H1 (cell line): ENCODE measurements around the gene HHAT.

Source experiments
- BACH1 ChIP-seq: IDR thresholded peaks from 2 replicates; pipeline ENCODE4 v1.6.1; 2012; ENCODE audit warnings: low read length, improper control_type of control experiment
- CBX5 ChIP-seq: fragments of 300-800, 300-1000 bp; sonication (generic); IDR thresholded peaks from 2 replicates; pipeline ENCODE4 v1.7.1; 2016; ENCODE audit warnings: antibody characterized with exemption, low read length, low read depth
- CBX8 ChIP-seq: fragments of 300-800, 300-1000 bp; sonication (generic); IDR thresholded peaks from 2 replicates; pipeline ENCODE4 v1.7.1; 2016; ENCODE audit warnings: low read depth, low read length, borderline replicate concordance
- CEBPB ChIP-seq: IDR thresholded peaks from 2 replicates; pipeline ENCODE4 v1.6.1; 2012; ENCODE audit warnings: low read depth, low read length
- CTCF ChIP-seq, 3 experiments: IDR thresholded peaks; 1 replicate in 2 of 3; 2 replicates in 1 of 3; pipeline versions ENCODE4 v1.5.1 to v1.6.1; 2011; ENCODE audit warnings: low read length in 3 of 3, mild to moderate bottlenecking in 3 of 3, inconsistent platforms in 2 of 3, low read depth in 1 of 3, moderate library complexity in 1 of 3; ENCODE audit not compliant: insufficient read depth in 1 of 3; ENCODE audit errors: control extremely low read depth in 1 of 3
- EP300 ChIP-seq, 2 experiments: IDR thresholded peaks; 1 replicate in 1 of 2; 2 replicates in 1 of 2; pipeline ENCODE4 v1.6.1; 2011 to 2012; ENCODE audit warnings: low read depth in 2 of 2, low read length in 2 of 2, mild to moderate bottlenecking in 2 of 2, borderline replicate concordance in 1 of 2, inconsistent platforms in 1 of 2, moderate library complexity in 1 of 2
- JUN ChIP-seq: IDR thresholded peaks from 2 replicates; pipeline ENCODE4 v1.6.1; 2011; ENCODE audit warnings: low read depth, mild to moderate bottlenecking, improper control_type of control experiment, low read length
- POLR2A ChIP-seq, 2 experiments: IDR thresholded peaks; 1 replicate in 1 of 2; 2 replicates in 1 of 2; pipeline ENCODE4 v1.6.1; 2011; ENCODE audit warnings: low read depth in 2 of 2, low read length in 2 of 2, mild to moderate bottlenecking in 2 of 2; ENCODE audit errors: control extremely low read depth in 1 of 2
- RAD21 ChIP-seq, 2 experiments: IDR thresholded peaks in 1 of 2; conservative IDR thresholded peaks in 1 of 2; 2 replicates each; pipeline ENCODE4 v1.6.1; 2011; ENCODE audit warnings: low read depth in 2 of 2, low read length in 2 of 2, improper control_type of control experiment in 1 of 2, inconsistent platforms in 1 of 2, mild to moderate bottlenecking in 1 of 2, moderate library complexity in 1 of 2
- SP2 ChIP-seq: IDR thresholded peaks from 2 replicates; pipeline ENCODE4 v1.6.1; 2012; ENCODE audit warnings: mild to moderate bottlenecking, low read length, inconsistent platforms
- ZNF274 ChIP-seq: IDR thresholded peaks from 2 replicates; pipeline ENCODE4 v1.7.0; 2012; ENCODE audit warnings: low read length, borderline replicate concordance; ENCODE audit errors: extremely low read depth
- TF ChIP-seq, protein P1 (sequence below): IDR thresholded peaks from 2 replicates; pipeline ENCODE4 v1.6.1; 2011; ENCODE audit warnings: low read depth, mild to moderate bottlenecking, low read length; ENCODE audit not compliant: insufficient read depth

- TF ChIP-seq BACH1 (no peak), CBX8 (no peak), CTCF (IDR thresholded peaks at IDR 0.05; ENCODE audit: control extremely low read depth in 1 of 3, insufficient read depth in 1 of 3, low read depth in 1 of 3, low read length in 3 of 3) (no peak), POLR2A (IDR thresholded peaks at IDR 0.05; ENCODE audit: control extremely low read depth in 1 of 2, low read depth in 2 of 2, low read length in 2 of 2) (no peak), ZNF274 (no peak), CBX5 (no peak), RAD21 (IDR thresholded peaks at IDR 0.05 in 1 of 2, conservative IDR thresholded peaks at IDR 0.05 in 1 of 2; ENCODE audit: low read depth in 2 of 2, low read length in 2 of 2) (no peak), CEBPB (no peak), EP300 (IDR thresholded peaks at IDR 0.05; ENCODE audit: borderline replicate concordance in 1 of 2, low read depth in 2 of 2, low read length in 2 of 2) (no peak), JUN (no peak), SP2 (no peak)
- TF ChIP-seq, protein P1, sequence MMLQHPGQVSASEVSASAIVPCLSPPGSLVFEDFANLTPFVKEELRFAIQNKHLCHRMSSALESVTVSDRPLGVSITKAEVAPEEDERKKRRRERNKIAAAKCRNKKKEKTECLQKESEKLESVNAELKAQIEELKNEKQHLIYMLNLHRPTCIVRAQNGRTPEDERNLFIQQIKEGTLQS, result no peak
Observed at GRCh38 chr1:210635108-210635507, 306.4 kb downstream of the HHAT start.
